ENCODE data around the gene UGT1A5.

UGT1A5 gene

DNA sequence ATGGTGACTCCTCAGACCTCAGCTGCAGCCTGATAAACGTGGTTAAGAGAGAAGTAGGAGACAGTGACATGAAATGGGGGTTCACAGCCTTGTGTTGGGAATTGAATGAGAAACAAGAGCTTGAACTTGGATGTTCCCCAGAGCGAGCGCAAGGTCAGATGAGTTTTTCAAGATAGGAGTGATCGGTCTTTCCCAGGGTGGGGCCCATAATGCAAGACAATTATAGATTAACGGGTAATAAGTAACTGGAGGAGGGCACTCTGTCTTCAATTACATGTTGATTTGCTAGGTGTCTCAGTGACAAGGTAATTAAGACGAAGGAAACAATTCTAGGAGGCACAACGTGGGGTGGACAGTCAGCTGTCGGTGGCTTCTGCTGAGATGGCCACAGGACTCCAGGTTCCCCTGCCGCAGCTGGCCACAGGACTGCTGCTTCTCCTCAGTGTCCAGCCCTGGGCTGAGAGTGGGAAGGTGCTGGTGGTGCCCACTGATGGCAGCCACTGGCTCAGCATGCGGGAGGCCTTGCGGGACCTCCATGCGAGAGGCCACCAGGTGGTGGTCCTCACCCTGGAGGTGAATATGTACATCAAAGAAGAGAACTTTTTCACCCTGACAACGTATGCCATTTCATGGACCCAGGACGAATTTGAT is at the start of gene UGT1A5:
TSS of gene UGT1A5 (plus strand) at position 297 of the 651 bp plus-strand sequence. CDS start at position 382, 85 bp downstream.
- DNase-seq, result no peak

DNA sequence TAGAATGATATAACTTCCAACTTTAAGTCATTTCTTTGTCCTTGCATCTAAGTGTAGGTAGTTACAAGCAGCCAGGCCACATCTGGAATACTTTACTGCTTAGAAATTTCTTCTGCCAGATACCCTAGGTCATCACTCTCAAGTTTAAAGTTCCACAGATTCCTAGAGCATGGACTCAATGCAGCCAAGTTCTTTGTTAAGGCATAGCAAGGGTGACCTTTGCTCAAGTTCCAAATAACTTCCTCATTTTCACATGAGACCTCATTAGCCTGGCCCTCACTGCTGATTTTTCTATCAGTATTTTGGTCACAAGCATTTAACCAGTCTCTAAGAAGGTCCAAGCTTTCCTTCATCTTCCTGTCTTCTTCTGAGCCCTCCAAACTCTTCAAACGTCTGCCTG is 48.8 kb upstream of the UGT1A5 start:
- no peak for DNase-seq

GRCh38 chr2:233668605-233669260 is 44.0 kb upstream of the UGT1A5 start:
- no peak for DNase-seq

- no peak for DNase-seq
Measured at GRCh38 chr2:233671290-233672161, 41.2 kb upstream of the UGT1A5 start, which contains the start of gene UGT1A9. Gene UGT1A9, plus strand, starts transcription at chr2:233671898. Its CDS starts 37 bp downstream, at chr2:233671935.

DNA sequence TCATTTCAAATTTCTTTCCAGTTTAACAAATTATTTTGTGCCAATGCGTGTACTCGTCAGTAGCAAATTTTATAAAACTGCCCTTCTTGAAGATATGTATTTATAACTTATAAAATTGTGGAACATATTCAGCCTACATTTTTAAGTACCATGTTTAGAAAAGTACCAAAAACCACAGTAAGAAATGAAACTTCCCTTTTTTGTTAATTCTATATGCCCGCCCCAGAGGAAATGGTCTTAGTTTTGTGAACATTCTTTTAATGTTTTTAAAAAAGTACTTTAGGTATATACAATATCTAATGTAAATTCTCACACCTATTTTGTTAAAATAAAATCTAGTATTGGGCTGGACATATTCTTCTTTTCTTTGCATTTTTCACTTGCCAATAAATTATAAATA is 39.8 kb upstream of the UGT1A5 start:
- DNase-seq, result no peak

GRCh38 chr2:233673896-233674295 is 38.8 kb upstream of the UGT1A5 start:
- no peak for DNase-seq

DNA sequence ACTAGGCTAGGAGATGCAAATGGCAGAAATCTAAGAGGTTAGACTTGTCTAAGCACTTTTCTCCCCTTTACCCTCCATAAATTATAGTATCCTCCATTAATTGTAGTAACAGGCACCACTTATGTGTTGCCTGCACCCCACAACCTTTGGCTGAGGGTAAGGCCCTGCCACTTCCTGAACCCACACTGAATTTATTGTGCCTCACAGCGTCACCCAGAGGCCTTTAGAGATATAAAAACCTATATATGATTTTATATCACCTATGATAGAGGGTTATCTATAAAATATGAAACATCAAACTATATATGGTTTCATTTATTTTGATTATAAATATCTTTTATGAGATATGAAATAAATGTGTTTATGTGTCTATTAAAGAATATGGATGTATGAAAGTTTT is 38.4 kb upstream of the UGT1A5 start:
- DNase-seq, result no peak

GRCh38 chr2:233674995-233675394 is 37.7 kb upstream of the UGT1A5 start:
- no peak for DNase-seq

GRCh38 chr2:233676046-233676445 is 36.7 kb upstream of the UGT1A5 start:
- no peak for DNase-seq

DNA sequence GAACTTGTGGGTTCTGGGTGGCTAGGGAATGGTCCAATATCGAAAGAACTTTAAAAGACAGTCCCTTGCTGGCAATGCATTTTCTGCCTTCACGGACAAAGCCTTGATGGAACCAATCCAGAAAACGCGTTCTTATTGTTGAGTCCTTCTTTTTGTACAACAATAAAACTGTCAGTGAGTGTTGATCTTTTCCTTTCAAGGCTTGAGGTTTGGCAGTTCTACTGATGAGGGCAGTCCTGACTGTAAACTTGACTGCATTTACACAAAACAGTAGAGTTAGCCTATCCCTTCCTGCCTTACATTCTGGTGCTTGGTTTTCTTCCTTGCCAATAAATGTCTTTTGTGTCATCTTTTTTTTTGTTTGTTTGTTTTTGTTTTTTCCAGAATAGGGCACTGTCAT is 33.5 kb upstream of the UGT1A5 start:
- DNase-seq, result no peak

DNA sequence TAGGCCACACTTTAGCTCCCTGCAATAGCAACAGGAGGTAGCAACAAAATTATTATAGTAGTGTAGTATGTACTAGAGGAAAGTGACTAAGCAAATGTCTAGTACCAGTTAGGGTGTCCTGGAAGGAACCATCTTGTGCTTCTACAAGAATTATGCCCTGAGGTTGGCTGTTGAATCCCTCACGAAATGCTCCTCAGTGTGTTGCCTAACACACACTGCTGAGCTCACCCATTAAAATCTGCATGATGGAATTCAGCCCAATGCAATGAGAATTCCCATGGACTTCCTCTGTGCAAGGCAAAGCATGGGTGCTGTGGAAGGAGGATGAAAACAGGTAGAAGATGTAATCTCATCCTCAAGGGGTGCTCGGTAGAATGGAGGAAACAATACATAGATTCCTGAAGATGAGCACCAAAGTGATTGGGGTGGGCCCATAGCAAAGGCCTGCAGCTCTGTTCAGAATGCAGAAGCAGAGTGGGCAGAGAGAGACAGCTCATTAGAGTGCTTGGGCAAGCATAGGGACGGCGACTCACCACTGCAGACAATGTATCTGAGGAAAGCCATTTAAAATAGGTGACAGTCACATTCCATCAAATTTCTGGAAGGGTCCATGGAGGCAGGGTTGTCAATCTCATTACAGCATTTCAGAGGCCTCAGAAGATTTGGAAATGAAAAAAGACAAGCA is 32.2 kb upstream of the UGT1A5 start:
- no peak for DNase-seq

DNA sequence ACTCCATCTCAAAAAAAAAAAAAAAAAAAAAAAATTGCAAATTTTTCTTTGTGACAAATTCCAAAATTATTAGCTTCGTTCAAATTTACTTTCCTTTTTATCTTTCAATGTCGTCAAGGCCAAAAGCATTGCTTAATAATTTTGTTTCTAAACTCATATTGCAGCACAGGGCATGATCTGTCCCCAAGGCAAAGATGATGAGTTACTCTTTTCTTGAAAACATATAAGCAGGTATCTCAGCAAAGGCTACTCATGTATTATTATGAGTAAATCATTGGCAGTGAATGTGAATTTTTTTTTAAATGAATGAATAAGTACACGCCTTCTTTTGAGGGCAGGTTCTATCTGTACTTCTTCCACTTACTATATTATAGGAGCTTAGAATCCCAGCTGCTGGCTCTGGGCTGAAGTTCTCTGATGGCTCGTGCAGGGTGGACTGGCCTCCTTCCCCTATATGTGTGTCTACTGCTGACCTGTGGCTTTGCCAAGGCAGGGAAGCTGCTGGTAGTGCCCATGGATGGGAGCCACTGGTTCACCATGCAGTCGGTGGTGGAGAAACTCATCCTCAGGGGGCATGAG is 31.1 kb upstream of the UGT1A5 start, which contains the start of gene UGT1A7:
TSS of gene UGT1A7 (plus strand) at position 381 of the 579 bp plus-strand sequence. CDS start at position 418, 37 bp downstream.
- no peak for DNase-seq

GRCh38 chr2:233684640-233685039 is 28.1 kb upstream of the UGT1A5 start:
- DNase-seq, result no peak

DNA sequence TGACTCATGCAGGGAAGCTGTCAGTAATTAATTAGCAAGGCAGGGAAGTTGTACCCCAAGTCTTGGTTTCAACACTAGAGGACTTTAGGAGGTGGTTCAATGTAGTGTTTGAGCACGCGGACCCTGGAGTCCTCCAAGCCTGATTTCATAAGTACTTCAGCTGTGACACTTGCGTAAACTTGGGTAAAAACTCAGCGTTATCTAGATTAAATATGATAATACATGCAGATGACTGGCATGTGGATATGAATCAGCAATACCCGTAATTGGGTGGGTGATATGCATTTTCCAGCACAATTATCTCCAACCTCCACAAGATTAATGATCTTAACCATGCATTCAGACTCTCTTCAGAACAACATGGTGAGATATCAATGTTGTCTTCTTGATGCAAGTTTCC is 25.8 kb upstream of the UGT1A5 start:
- DNase-seq, result no peak

DNA sequence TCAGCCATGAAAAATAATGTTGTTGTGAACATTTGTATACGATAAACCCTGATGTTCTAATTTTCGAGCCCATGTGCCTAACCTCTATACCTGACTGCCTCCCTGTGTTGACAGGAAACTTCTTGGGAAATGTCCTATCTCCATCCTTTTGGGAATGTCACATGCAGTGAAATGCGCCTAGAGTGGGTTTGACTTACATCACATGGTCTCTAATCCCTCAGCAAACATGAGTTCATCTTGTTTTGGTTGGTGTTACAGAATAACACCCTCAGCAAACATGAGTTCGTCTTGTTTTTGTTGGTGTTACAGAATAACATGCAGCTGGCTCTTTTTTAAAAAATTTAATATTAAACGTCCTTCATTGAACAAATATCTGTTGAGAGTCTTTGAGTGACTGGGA is 24.4 kb upstream of the UGT1A5 start:
- no peak for DNase-seq

DNA sequence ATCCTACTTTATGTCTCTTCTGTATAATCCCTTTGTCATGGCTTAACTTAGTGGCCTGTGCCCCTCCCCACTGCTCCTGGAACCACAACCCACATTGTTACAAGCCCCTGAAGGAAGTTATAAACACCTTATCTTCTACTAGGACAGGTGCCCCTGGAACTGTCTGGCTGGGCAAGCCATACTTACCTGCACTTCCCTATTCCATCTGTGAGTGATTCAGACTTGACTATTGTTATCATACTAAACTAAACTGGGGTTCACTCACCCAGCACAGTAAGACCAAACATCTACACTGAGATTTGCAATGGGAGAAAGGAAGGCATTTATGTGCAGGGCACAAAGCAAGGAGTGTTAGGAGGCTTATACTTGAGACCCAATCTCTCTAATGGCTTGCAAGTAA is 23.7 kb upstream of the UGT1A5 start:
- no peak for DNase-seq

DNA sequence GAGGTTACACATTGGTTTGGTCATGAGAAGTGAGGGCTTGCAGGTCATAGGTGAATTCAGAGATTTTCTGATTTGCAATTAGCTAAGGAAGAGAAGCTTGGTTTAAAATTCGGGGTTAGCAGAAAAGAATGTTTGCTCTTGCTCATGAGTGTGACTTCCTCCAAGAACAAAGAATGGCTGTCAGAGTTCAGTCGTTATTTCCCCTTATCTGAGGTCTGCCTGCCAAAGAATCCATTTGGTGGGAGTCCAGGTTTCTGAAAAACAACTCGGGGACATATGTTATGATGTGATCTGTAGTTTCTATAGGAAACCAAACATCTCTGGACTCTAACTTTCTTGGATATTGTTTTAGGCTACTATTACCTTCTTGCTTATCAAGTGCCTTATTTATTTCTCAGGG is 23.2 kb upstream of the UGT1A5 start:
- DNase-seq, result no peak

DNA sequence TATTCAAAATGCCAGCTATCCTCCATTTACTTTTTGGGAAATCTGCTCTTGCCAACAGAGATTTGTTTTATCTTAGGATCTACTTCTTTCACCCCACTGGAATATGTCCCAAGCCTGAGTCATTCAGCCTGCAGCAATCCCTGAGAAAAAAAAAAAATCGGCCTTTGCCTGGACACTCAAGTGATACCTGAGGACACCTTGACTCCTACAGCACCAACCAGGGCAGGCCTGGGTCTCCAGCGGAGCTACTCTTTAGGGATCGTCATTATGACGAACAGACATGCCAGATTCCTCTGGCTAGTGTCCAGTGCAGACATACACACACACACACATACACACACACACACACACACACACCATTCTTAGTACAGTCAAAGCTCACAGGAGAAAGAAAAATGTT is 22.3 kb upstream of the UGT1A5 start:
- DNase-seq, result no peak

- DNase-seq, result no peak
Measured at GRCh38 chr2:233691443-233692433, 21.0 kb upstream of the UGT1A5 start.

DNA sequence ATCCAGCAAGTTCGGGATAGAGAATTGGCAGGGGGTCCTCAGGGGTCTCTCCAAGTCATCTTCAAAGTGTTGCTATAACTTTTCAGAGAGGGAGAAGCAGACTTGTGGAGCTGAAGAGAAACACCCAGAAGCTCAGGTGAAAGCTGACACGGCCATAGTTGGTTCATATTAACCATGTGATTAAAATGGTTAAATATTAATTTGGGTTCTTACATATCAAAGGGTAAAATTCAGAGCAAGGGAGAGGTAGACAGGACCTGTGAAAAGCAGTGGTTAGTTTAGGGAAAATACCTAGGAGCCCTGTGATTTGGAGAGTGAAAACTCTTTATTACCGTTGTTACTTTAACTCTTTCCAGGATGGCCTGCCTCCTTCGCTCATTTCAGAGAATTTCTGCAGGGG is 20.1 kb upstream of the UGT1A5 start, which contains the start of gene UGT1A6:
TSS of gene UGT1A6 (plus strand) at position 243 of the 400 bp plus-strand sequence. CDS start at position 358, 115 bp downstream.
- no peak for DNase-seq

- DNase-seq, result no peak
Measured at GRCh38 chr2:233693963-233694362, 18.7 kb upstream of the UGT1A5 start.
